IPS-11a (cell line): ENCODE measurements around the gene TGFBR3.

ENCODE experiments used
- H3K4me3 ChIP-seq: one replicate; pipeline ENCODE4 v1.5.1; 2013; ENCODE audit warnings: low read depth, low read length, control low read depth

The TGFBR3 gene

DNA sequence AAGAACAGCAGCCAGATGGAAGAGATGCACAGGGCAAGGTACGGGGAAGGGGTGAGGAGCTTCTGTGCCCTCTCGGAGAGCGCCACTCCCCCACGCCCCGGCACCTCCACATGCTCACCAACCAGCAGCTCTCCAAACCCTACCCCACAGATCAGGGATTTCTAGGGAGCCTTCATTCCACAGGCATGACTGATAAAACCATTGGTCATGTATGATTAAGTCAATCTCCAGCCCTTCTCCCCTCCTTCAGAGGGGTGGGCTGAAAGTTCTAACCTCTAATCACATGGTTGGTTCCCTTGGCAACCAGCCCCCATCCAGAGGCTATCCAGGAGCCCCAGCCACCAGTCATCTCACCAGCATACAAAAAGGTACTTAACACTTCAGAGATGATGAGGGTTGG is 144.7 kb downstream of the TGFBR3 start:
- no peak overlapping the region for H3K4me3 ChIP-seq

GRCh38 chr1:91737650-91738049 is 148.3 kb downstream of the TGFBR3 start:
- H3K4me3 ChIP-seq, result no peak overlapping the region

DNA sequence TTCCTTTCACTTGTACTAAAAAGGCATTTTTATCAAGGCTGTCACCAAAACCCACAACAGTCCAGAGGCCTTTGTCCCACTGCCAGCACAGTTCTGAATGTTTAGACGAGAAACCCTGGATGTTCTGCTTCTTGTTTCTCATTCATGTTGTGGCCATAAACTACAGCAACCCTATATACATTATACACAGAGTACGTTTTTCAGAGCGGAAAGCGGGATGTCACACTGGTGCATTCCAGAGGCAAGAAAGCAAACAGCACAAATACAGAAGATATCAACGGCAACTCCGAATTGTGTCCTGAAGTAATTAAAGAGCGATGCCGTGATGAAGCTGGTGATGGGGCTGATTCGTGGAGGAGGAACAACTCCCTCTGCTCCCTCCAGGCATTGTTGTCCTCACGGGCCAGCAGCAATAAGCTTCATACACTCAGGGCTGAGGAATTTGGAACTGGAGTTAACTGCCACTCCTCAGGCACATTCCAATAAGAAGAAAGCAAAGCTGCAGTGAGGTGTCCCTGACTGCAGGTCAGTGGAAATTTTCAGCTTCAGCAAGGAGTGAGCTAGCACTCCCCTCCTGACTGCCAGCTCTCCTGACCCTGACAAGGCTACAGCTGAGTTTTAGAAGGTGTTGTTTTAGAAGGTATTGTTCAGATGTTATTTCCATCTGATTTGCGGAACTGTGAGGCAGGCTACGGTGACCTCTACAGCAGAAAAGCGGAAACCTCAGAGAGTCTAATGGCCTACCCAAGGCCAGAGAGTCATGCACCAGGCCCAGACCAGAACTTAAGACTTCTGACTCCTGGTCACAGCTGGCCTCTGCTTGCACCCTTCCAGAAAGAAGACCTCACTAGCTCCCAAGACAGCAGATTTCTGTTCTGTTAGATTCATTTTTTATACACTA is 149.0 kb downstream of the TGFBR3 start:
- no peak overlapping the region for H3K4me3 ChIP-seq

GRCh38 chr1:91736146-91736714 is 149.7 kb downstream of the TGFBR3 start:
- no peak overlapping the region for H3K4me3 ChIP-seq

GRCh38 chr1:91735266-91735845 is 150.6 kb downstream of the TGFBR3 start:
- no peak overlapping the region for H3K4me3 ChIP-seq

- H3K4me3 ChIP-seq, result no peak overlapping the region
These were observed 151.2 kb downstream of the TGFBR3 start for GRCh38 chr1:91734761-91735160.

DNA sequence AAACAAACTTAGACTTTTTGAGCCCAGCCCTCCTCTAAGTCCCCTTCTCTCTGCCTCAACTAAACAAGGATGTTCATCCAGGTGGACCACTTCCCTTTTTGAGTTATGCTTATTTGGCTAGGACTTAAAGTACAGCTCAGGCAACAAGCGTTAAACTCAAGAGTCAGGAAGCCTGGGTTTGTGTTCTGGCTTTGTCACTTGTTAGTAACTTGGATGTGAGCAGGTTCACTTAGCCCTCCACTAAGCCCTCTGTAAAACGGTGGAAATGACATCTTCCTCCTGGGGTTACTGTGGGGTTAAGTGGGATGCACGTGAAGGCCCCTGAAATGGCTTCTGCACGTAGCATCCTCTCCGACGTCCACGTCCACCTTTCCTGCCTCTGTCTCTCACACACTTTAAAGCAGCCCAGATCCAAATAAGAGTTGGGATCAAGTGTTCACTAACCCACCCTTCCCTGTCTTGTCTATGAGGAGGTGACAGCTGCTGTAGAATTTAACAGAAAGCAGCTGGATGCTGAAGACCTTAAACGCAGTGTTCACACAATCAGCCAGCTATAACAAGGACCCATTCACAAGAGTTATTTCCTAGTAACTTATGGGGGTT is 152.7 kb downstream of the TGFBR3 start:
- H3K4me3 ChIP-seq, result no peak overlapping the region

GRCh38 chr1:91732291-91733107 is 153.5 kb downstream of the TGFBR3 start:
- no peak overlapping the region for H3K4me3 ChIP-seq

- H3K4me3 ChIP-seq, result no peak overlapping the region
These were observed 154.1 kb downstream of the TGFBR3 start for GRCh38 chr1:91731815-91732214.

DNA sequence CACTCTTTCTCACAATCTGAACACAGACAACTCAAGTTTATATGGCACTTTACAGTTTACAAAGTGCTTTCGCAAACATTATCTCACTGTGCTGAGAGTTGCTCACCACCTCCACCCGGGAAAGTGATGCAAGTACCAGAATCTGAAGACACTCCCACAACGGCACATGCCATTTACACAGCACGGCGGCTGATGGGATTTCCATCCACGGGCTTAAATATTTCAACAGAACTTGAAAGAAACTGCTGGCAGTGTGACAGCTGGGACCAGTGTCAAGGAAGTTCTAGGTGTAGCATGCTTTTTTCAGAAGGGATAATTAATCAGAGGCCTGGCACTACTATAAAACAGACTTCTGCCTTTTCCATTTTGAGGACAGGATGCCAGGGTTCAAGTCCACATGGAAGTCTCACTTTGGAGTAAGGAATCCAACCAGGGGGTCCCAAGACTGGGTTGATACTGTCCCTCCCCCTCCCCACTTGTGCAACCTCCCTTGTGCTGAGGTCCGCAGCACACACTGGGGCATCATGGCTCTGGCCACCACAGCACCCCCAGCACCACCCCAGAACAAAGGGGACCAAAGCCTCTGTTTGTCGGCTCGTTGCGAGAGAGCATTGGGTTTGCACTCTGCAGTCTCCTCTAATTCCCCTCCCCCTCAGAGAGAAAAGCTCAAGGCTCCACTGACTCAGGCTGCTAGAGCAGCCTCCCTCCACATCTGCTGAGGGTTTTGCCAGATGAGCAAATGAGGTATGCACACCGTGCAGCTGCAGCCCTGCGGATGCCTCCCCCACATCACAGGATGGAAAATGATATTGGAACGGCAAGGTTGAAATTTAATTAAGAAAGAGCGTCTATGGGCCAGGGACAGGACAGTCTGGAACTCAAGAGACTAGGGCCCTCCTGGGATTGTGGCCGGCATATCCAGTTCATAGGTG is 154.9 kb downstream of the TGFBR3 start:
- H3K4me3 ChIP-seq, result no peak overlapping the region

- H3K4me3 ChIP-seq, result no peak overlapping the region
These were observed 156.2 kb downstream of the TGFBR3 start for GRCh38 chr1:91729621-91730358.

- H3K4me3 ChIP-seq, result no peak overlapping the region
These were observed 158.2 kb downstream of the TGFBR3 start for GRCh38 chr1:91727763-91728162.

GRCh38 chr1:91725989-91726721 is 159.8 kb downstream of the TGFBR3 start:
- H3K4me3 ChIP-seq, result no peak overlapping the region

DNA sequence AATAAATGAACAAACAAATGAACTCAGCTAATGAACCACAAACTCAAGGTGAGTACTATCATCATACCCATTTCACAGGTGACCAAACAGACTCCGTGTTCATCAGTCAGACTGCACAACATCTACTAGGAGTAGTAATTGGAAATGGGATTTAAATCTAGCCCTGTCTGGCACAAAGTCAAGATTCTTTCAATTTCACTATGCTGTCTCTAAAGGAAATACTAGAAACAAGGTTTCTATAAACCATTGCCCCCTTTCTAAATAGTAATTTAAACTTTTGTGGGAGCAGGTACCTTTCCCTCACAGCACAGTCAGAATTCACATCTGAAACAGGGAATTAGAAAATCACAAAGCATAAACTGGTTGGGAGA is 160.3 kb downstream of the TGFBR3 start:
- no peak overlapping the region for H3K4me3 ChIP-seq

DNA sequence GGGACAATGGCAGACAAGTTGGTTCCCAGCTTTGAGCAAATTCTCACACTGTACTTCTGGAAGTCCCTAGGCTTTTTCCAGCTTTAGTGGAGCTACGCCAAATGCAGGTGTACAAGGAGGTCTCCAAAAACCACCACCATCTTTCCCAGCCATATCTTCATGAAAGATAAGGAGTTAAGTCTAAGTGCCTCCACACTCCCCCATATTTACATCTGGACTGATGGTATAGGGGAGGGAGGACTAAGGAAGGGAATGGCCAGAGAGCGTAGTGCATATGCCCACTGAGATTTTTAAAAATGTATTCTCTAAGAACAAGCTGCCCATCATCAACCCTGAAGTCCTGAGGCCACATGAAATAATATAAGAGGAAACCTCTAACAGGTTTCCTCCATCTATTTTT is 161.3 kb downstream of the TGFBR3 start:
- no peak overlapping the region for H3K4me3 ChIP-seq

- H3K4me3 ChIP-seq, result no peak overlapping the region
These were observed 161.7 kb downstream of the TGFBR3 start for GRCh38 chr1:91724231-91724630.

DNA sequence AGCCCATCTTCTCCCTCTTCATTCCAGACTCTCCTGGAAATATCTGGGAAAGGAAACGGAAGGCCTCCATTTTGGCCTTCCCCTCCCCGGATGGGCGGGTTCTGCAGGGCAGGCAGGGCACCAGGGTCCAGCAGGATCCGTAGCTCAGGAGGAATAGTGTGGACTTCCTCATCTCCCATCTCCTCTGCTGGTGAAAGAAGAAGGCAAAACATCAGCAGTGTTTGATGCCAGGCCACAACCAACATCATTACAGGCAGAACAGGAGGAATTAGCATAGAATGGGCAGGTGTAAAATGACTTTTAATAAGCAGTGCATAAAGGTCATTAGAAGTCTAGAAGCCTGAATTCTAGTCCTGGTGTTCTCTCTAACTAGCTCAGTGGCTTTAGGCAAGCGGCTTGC is 165.9 kb downstream of the TGFBR3 start:
- H3K4me3 ChIP-seq, result no peak overlapping the region

DNA sequence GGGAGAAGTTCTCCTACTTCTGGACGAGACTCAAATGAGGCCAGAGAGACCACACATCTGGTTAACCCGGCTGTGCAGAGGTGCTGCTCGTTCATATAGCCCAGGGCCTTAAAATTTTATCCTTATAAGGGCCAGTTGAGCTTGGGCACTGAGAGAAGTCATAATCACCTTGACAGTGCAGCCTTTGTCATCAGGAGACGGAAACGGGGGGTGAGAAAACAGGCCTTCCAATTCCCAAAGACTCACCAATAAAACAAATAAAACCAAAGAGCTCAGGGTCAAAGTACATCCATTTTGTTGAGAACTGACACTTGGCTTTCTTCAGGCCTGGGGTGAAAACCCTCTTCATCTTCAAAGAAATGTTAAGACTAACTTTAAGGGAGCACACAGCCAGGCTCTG is 167.1 kb downstream of the TGFBR3 start:
- no peak overlapping the region for H3K4me3 ChIP-seq

GRCh38 chr1:91718368-91718767 is 167.6 kb downstream of the TGFBR3 start:
- no peak overlapping the region for H3K4me3 ChIP-seq
